Activated CD4-positive, alpha-beta T cell treated with anti-CD3 and anti-CD28 coated beads for 36 hours (primary cell): ENCODE measurements around the gene OAS1. TPM values are rescaled to one million over a fixed set of nuclear protein-coding genes. Genes with fewer than 3 reads are reported as not detected.
A peak's percentile ranks its signal among the peaks of the same experiment; 100 is the strongest.

ENCODE experiments used
- ATAC-seq: fragments of 200-7000 bp; cut with Tn5 transposase; one replicate; pipeline ENCODE4 v1.10.0; 2021; ENCODE audit warnings: mild to moderate bottlenecking, moderate library complexity
- CTCF ChIA-PET: fragments of 350-600 bp; sonication (Branson Sonifier 250); formaldehyde crosslinking; loops from one replicate; lab custom pipeline; 2021; ENCODE audit warnings: antibody characterized with exemption; lab: Charles Lee
- POLR2A ChIA-PET: fragments of 350-600 bp; sonication (Branson Sonifier 250); formaldehyde crosslinking; loops from one replicate; lab custom pipeline; 2021; ENCODE audit warnings: antibody characterized with exemption, inconsistent platforms; lab: Charles Lee
- DNase-seq: peaks from one replicate; pipeline ENCODE4 v3.0.0-alpha.2; 2020
- H3K27ac Mint-ChIP-seq: one replicate; pipeline ENCODE4 v1.8.0; 2021; ENCODE audit warnings: mixed read lengths
- H3K27me3 Mint-ChIP-seq: one replicate; pipeline ENCODE4 v1.8.0; 2021; ENCODE audit warnings: mixed read lengths
- H3K36me3 Mint-ChIP-seq: one replicate; pipeline ENCODE4 v1.8.0; 2021; ENCODE audit warnings: low read depth, mixed read lengths
- H3K4me1 Mint-ChIP-seq: one replicate; pipeline ENCODE4 v1.8.0; 2021; ENCODE audit warnings: mixed read lengths
- H3K4me3 Mint-ChIP-seq: one replicate; pipeline ENCODE4 v1.8.0; 2021; ENCODE audit warnings: mild to moderate bottlenecking, moderate library complexity, mixed read lengths
- H3K9me3 Mint-ChIP-seq: one replicate; pipeline ENCODE4 v1.8.0; 2021; ENCODE audit warnings: low read depth, mixed read lengths
- intact Hi-C, 2 experiments: fragments of 100-400 bp; cut with DNase I in 1 of 2; cut with micrococcal nuclease in 1 of 2; formaldehyde crosslinking; loops; one replicate each; pipeline versions ENCODE4 v1.14.2 to v1.15.1; 2022 to 2024; cut with DNase I, micrococcal nuclease
- total RNA-seq, 2 experiments: library from RNA; stranded (reverse); gene quantifications; one replicate each; pipeline ENCODE4 v1.2.3, GENCODE V29; 2021

OAS1 gene
- total RNA-seq, 2 experiments from 2014 or later = 50.5 to 52.8 TPM

DNA sequence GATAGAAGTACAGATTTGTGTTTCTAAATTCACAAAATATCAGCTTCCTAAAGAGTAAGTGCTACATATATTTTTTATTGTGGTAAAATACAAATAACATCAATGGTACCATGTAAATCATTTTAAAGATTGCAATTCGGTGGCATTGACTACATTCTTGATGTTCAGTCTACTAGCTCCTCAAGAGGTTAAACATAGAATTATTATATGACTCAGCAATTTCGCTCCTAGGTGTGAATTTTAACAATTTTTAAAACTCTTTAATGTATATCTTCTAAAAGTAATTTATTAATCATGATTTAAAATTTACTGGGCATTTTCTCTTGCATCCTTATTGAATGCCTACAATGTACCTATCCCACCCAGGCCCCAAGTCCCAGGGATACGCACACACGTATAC lies 29.8 kb upstream of the OAS1 start:
- no peak overlapping the region for H3K27ac Mint-ChIP-seq
- H3K4me3 Mint-ChIP-seq = no peak overlapping the region
- H3K9me3 Mint-ChIP-seq = no peaks in the 10 kb centered on the region
- intact Hi-C loops = no loop called here
- ATAC-seq (no peak), DNase-seq (no peak)
- H3K4me1 Mint-ChIP-seq = no peaks in the 10 kb centered on the region
- POLR2A ChIA-PET = no interaction called here
- no peaks in the 10 kb centered on the region for H3K36me3 Mint-ChIP-seq
- peaks cover 27% of the 10 kb centered on the region for H3K27me3 Mint-ChIP-seq
- CTCF ChIA-PET = interaction anchor here (1.4 kb wide), 1 partner anchor 116 kb away, joined by 4 read pairs; no protein-coding TSS in a partner anchor

DNA sequence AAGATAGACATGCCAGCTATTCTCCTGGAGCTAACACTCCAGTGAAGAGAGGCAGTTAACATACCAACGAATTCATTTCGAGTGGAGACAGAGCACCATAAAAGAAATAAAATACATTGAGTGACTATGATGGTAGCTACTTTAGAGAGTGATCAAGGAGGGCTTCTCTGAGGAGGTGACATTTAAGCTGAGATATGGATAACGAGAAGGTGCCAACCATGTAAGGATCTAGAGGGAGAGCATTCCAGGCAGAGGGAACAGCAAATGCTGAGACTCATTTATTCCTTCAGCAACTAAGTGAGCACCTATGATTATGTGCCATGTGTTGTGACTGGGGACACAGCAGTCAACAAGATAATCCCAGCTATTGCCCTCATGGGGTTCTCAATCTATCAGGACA lies 28.3 kb upstream of the OAS1 start:
- no peaks in the 10 kb centered on the region for H3K4me1 Mint-ChIP-seq
- H3K27ac Mint-ChIP-seq = no peak overlapping the region
- DNase-seq (no peak), ATAC-seq (no peak)
- intact Hi-C loops = no loop called here
- H3K27me3 Mint-ChIP-seq = peaks cover 21% of the 10 kb centered on the region
- no peaks in the 10 kb centered on the region for H3K9me3 Mint-ChIP-seq
- no peaks in the 10 kb centered on the region for H3K36me3 Mint-ChIP-seq
- CTCF ChIA-PET = no interaction called here
- no peak overlapping the region for H3K4me3 Mint-ChIP-seq
- POLR2A ChIA-PET = no interaction called here

DNA sequence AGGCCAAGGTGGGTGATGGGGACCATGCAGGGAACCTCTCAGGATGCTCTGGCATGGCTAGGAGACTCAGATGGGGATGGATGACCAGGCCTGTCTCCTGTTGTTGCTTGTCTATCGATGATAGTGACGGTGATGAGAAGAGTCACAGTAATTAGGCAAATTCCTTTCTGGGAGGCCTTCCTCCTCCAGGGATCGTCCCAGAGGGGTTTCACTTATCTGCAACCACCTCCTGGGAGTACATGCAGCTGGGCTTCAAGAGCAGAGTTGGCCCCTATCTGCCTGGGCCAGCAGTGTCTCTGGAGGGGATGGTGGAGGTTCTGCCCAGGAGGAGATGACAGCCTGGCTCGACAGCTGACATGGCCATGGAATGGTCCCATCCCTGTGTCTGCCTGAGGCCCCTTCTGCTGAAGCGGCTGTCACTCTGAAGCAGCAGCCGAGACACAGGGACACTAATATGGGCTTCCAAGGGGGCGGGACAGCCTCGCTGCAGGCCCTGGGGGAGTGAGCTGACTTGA lies 27.5 kb upstream of the OAS1 start:
- intact Hi-C loops = no loop called here
- H3K36me3 Mint-ChIP-seq = no peaks in the 10 kb centered on the region
- no peaks in the 10 kb centered on the region for H3K4me1 Mint-ChIP-seq
- POLR2A ChIA-PET = no interaction called here
- CTCF ChIA-PET = no interaction called here
- no peak overlapping the region for H3K27ac Mint-ChIP-seq
- ATAC-seq = no peak
- DNase-seq = no peak
- H3K9me3 Mint-ChIP-seq = no peaks in the 10 kb centered on the region
- H3K27me3 Mint-ChIP-seq = peaks cover 14% of the 10 kb centered on the region
- no peak overlapping the region for H3K4me3 Mint-ChIP-seq

DNA sequence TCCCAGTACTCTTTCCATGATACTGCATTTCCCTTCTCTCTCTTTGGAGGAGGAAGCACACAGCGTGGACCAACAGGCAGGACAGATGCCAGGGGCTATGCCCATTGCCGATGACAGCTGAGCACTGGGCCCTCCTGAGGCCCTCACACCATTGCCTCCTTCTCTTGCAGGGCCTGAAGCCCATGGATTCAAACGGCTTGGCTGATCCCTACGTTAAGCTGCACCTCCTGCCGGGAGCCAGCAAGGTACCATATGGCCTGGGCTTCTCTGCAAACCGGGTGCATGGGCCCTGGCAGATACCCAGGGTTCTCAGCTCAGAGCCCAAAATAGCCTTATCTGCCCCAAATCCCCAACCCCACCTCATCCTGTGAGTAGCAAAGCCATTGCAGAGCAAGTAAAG lies 25.2 kb upstream of the OAS1 start:
- ChIA-PET CTCF (no interaction called here), POLR2A (no interaction called here)
- Mint-ChIP-seq H3K27ac (no peak overlapping the region), H3K36me3 (no peaks in the 10 kb centered on the region), H3K4me3 (no peak overlapping the region), H3K27me3 (peaks cover 13% of the 10 kb centered on the region), H3K4me1 (no peaks in the 10 kb centered on the region), H3K9me3 (no peaks in the 10 kb centered on the region)
- ATAC-seq (no peak), DNase-seq (no peak)
- intact Hi-C loops = no loop called here

DNA sequence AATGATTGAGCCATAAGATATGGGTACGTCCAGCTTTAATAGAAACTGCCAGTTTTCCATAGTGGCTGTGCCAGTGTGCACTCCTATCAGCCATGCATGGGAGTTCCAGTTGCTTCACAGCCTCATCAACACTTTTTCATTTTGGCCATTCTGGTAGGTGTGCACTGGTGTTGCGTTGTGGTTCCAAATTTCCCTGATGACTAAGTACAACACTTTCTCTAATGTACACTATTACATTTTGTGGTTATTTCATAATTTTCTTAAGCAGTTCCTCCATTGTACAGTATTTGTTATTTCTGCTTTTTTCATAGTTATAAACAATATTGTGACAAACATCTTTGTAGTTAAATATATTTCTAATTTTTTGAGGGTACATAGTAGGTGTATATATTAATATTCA lies 21.5 kb upstream of the OAS1 start:
- Mint-ChIP-seq H3K27me3 (peaks cover 6% of the 10 kb centered on the region), H3K27ac (no peak overlapping the region), H3K36me3 (no peaks in the 10 kb centered on the region), H3K4me1 (no peaks in the 10 kb centered on the region), H3K4me3 (no peak overlapping the region), H3K9me3 (no peaks in the 10 kb centered on the region)
- ChIA-PET POLR2A (no interaction called here), CTCF (no interaction called here)
- DNase-seq = no peak
- intact Hi-C loops = no loop called here
- ATAC-seq = no peak

DNA sequence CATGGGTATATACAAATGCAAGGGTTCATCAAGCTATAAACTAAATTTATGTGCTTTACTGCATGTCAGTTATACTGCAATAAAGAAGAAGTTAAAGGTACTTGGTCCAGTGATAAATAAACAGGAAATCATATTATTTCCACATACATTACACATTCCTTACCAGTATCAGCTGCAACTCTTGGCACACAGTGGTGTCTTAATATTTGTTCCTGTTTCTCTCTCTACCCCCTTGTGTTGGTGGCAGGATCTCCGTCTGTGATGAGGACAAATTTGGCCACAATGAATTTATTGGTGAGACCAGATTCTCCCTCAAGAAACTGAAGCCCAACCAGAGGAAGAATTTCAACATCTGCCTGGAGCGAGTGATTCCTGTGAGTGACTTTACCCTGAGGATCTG lies 19.2 kb upstream of the OAS1 start:
- Mint-ChIP-seq H3K4me1 (no peaks in the 10 kb centered on the region), H3K27ac (no peak overlapping the region), H3K9me3 (no peaks in the 10 kb centered on the region), H3K36me3 (no peaks in the 10 kb centered on the region), H3K4me3 (no peak overlapping the region), H3K27me3 (peaks cover 6% of the 10 kb centered on the region)
- ATAC-seq (no peak), DNase-seq (no peak)
- intact Hi-C loops = no loop called here
- ChIA-PET POLR2A (no interaction called here), CTCF (interaction anchor here (0.6 kb wide), 1 partner anchor 13 kb away, joined by 3 read pairs; no protein-coding TSS in a partner anchor)

DNA sequence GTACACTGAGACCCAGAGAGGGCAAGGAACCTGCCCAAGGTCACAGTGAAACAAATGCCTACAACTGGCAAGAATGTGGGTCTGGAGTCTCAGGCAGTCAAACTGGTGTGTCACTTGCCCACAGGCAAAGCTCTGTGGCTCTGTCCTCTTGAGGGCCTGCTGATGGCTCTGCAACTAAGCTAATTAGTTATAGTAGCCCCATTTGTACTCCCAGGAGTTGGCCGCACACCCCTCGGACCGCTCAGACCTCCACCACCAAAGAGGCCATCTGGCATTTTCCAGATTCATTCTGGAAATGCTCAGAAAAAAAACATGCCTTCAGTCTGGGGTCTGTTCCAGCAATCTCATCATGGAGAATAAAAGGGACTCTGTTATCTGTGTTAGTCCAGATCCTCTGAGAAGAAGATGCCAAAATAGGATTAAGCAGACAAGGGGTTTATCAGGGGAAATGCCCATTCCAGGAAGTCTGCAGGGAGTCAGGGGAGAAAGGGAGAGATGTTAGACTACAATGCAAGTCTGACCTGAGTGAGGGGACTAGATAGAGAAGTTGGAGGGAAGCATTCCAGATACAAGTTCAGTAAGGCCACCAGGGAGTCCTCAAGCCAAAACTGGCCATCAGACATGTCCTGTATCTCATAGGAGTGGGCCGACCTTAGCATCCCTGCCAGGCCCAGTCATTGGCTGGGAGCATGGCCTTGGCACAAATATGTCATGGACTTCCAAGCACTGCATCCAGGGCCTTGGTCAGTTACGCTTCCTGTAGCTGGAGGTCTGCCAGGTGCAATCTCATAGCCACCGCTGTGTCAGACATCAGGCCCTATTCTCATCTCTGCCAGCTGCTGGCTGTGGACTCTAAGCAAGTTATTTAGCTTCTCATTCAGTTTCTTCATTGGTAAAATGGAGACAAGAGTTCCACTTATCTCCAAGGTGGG lies 15.4 kb upstream of the OAS1 start:
- CTCF ChIA-PET = interaction anchor here (1.1 to 1.7 kb wide), 2 partner anchors 10 to 158 kb away, joined by 3 to 8 read pairs; no protein-coding TSS in a partner anchor
- no peak for ATAC-seq

DNA sequence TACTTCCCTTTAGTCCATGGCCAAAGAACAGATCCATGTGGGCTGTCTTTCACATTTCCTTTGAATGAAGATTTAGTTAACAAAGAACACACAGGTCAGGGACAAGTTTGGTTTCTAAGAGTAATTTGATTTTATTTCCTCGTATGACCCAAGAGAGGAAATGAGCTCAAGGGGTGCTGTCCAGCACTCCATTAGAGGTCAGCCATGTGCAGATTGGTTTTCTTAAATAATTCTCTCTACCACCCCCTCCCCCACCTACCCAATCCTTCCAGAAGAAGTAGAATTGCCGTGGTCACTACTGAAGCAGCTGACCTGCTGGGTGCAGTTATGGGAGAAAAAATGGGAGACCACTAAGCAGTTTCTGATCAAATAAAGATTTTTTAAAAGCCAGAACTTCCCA lies 13.9 kb upstream of the OAS1 start:
- POLR2A ChIA-PET = no interaction called here
- no peaks in the 10 kb centered on the region for H3K4me1 Mint-ChIP-seq
- no peaks in the 10 kb centered on the region for H3K9me3 Mint-ChIP-seq
- H3K27ac Mint-ChIP-seq = no peak overlapping the region
- no peak for ATAC-seq
- intact Hi-C loops = no loop called here
- no peak overlapping the region for H3K4me3 Mint-ChIP-seq
- no peaks in the 10 kb centered on the region for H3K27me3 Mint-ChIP-seq
- DNase-seq = no peak
- CTCF ChIA-PET = interaction anchor here (0.7 to 1.7 kb wide), 4 partner anchors 9 to 156 kb away, joined by 3 to 8 read pairs (median 3); no protein-coding TSS in a partner anchor
- no peaks in the 10 kb centered on the region for H3K36me3 Mint-ChIP-seq

More for the DNA sequence above, 15.4 kb upstream of the OAS1 start:
- intact Hi-C loops = no loop called here
- H3K27me3 Mint-ChIP-seq = no peaks in the 10 kb centered on the region
- no peak for DNase-seq
- H3K36me3 Mint-ChIP-seq = no peaks in the 10 kb centered on the region
- H3K4me3 Mint-ChIP-seq = no peak overlapping the region
- POLR2A ChIA-PET = no interaction called here
- H3K9me3 Mint-ChIP-seq = no peaks in the 10 kb centered on the region
- no peak overlapping the region for H3K27ac Mint-ChIP-seq
- H3K4me1 Mint-ChIP-seq = no peaks in the 10 kb centered on the region

DNA sequence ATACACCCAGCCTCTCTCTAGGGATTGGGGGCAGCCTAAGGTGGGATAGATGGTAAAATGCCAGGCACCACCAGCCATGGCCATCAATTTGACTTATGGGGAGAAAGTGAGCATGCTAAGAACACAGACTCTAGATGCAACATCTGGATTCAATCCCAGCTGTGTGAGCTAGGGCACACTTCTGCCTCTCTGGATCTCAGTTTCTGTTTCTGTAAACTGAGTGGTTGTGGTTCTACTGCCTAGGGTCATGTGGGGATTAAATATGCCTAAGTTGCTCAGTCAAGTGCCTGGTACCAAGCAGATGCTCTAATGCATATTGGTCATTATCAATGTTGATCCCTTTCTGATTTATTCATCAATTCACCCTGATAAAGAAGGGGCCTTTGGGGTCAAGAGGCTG lies 12.6 kb upstream of the OAS1 start:
- ChIA-PET POLR2A (no interaction called here), CTCF (interaction anchor here (1.2 kb wide), 2 partner anchors 99 to 154 kb away, joined by 3 to 4 read pairs; no protein-coding TSS in a partner anchor)
- Mint-ChIP-seq H3K36me3 (no peaks in the 10 kb centered on the region), H3K4me3 (no peak overlapping the region), H3K27ac (no peak overlapping the region), H3K4me1 (no peaks in the 10 kb centered on the region), H3K9me3 (no peaks in the 10 kb centered on the region), H3K27me3 (no peaks in the 10 kb centered on the region)
- intact Hi-C loops = no loop called here
- DNase-seq (no peak), ATAC-seq (no peak)

DNA sequence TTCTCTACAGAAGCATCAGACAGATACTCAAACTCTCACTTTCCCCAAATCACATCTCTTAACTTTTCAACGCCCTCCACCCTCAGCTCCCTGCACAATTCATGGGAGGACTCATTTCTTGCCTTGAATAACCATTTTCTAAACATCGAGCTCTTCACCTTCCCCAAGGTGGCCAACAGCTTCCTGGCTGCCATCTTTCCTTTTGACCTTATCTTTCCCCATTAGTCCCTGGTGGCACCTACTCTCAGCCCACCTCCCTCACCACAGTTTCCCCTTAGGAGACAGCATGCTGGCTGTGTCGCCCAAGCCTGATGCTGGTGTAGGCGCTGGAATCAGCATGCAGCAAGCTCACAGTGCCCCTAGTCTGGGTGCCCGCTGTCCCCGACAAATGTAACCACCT lies 8.4 kb upstream of the OAS1 start:
- no peak for DNase-seq
- intact Hi-C loops = no loop called here
- no peak for ATAC-seq
- H3K27ac Mint-ChIP-seq = no peak overlapping the region
- H3K36me3 Mint-ChIP-seq = no peaks in the 10 kb centered on the region
- peaks cover 10% of the 10 kb centered on the region for H3K4me1 Mint-ChIP-seq
- ChIA-PET CTCF (interaction anchor here (0.6 to 1.1 kb wide), 2 partner anchors 10 to 91 kb away, joined by 3 read pairs; no protein-coding TSS in a partner anchor), POLR2A (no interaction called here)
- H3K4me3 Mint-ChIP-seq = no peak overlapping the region
- H3K9me3 Mint-ChIP-seq = no peaks in the 10 kb centered on the region
- no peaks in the 10 kb centered on the region for H3K27me3 Mint-ChIP-seq

DNA sequence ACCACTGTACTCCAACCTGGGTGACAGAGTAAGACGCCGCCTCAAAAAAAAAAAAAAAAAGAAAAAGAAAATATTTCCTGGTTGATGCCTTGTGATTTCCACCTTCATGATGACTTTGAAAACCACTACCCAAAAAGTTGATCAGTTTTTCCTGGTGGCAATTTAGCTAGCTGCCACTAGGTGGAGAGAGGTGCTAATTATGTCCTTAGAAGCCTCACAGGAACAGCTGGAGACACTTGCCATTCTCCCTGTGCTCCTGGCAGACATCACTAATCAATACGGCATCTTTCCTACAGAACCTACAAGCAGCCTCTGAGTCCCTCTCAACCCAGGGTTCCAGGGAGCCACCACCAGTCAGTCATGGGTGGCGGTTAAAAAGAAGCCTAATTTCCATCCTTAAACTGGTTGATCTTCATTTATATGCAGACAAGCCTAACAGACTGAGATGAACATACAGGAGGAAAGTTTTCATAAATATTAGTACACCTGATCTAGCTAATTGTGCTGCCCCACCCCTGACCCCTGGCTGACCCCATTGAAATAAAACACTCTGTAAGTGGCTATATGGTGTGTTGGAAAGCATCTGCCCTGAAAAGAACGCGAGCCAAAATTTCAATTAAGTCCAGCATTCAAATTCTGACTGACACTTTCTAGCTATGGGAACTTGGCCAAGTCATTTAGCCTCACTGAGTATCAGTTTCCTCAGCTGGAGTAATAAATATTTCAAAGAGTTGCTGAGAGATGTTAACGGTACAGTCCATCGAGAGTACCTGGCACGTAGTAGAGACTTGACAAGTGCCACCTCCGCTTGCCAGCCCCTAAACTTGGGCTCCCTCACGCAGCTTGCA lies 6.2 kb upstream of the OAS1 start:
- Mint-ChIP-seq H3K4me3 (no peak overlapping the region), H3K27ac (no peak overlapping the region), H3K4me1 (peaks cover 19% of the 10 kb centered on the region), H3K36me3 (no peaks in the 10 kb centered on the region), H3K9me3 (no peaks in the 10 kb centered on the region), H3K27me3 (no peaks in the 10 kb centered on the region)
- ChIA-PET CTCF (interaction anchor here (0.5 to 3.5 kb wide), 24 partner anchors 9 to 394 kb away, joined by 3 to 18 read pairs (median 4); partner anchors contain the start of genes OAS2 and OAS3), POLR2A (interaction anchor here (0.6 kb wide), 1 partner anchor 215 kb away, joined by 3 read pairs; no protein-coding TSS in a partner anchor)
- intact Hi-C loops = loop anchor here (1.0 to 10.0 kb wide), 5 partner anchors 78 to 1064 kb away; partner anchors contain the start of genes OAS2 (in 1 of the 2) and RBM19 (in 1 of the 2)
- peak; percentile 76 for ATAC-seq
- peak; percentile 62 for DNase-seq
